CD4-positive, alpha-beta T cell (primary cell): ENCODE measurements around the gene RPS27A. TPM values are rescaled to one million over a fixed set of nuclear protein-coding genes. Genes with fewer than 3 reads are reported as not detected.

ENCODE experiments used
- ATAC-seq: fragments of 200-7000 bp; cut with Tn5 transposase; one replicate; pipeline ENCODE4 v1.10.0; 2022; ENCODE audit warnings: mild to moderate bottlenecking; ENCODE audit not compliant: poor library complexity
- CTCF ChIA-PET: fragments of 350-600 bp; sonication (Branson Sonifier 250); formaldehyde crosslinking; loops from one replicate; lab custom pipeline; 2021; ENCODE audit warnings: antibody characterized with exemption, inconsistent platforms; lab: Charles Lee
- POLR2A ChIA-PET: fragments of 350-600 bp; sonication (Branson Sonifier 250); formaldehyde crosslinking; loops from one replicate; lab custom pipeline; 2021; ENCODE audit warnings: antibody characterized with exemption, inconsistent platforms; lab: Charles Lee
- DNase-seq, 14 experiments: peaks; one replicate each; pipeline ENCODE4 v3.0.0-alpha.2; 2013 to 2020; ENCODE audit warnings: mixed read lengths in 2 of 14
- H3K27ac ChIP-seq, 2 donors: one replicate each; pipeline versions ENCODE4 v1.5.1 to v1.7.0; 2013; ENCODE audit warnings: low read length in 2 of 2, low read depth in 1 of 2, mild to moderate bottlenecking in 1 of 2
- H3K27me3 ChIP-seq, 2 experiments: 1 replicate in 1 of 2; 2 replicates in 1 of 2; pipeline versions ENCODE4 v1.6.1 to v1.7.0; 2013; ENCODE audit warnings: low read length in 2 of 2, control low read depth in 1 of 2, mild to moderate bottlenecking in 1 of 2, moderate library complexity in 1 of 2; ENCODE audit not compliant: insufficient read depth in 2 of 2, control insufficient read depth in 1 of 2
- H3K36me3 ChIP-seq: one replicate; pipeline ENCODE4 v1.6.1; 2013; ENCODE audit warnings: low read length, control low read depth; ENCODE audit not compliant: insufficient read depth
- H3K4me1 ChIP-seq: one replicate; pipeline ENCODE4 v1.6.1; 2013; ENCODE audit warnings: low read length, control low read depth; ENCODE audit not compliant: insufficient read depth
- H3K4me3 ChIP-seq: one replicate; pipeline ENCODE4 v1.5.1; 2013; ENCODE audit warnings: mild to moderate bottlenecking, low read length, moderate library complexity
- H3K9me3 ChIP-seq, 2 experiments: 1 replicate in 1 of 2; 2 replicates in 1 of 2; pipeline versions ENCODE4 v1.6.1 to v1.7.0; 2013; ENCODE audit warnings: low read length in 2 of 2, mild to moderate bottlenecking in 2 of 2, control low read depth in 1 of 2, moderate library complexity in 1 of 2; ENCODE audit not compliant: control insufficient read depth in 1 of 2, insufficient read depth in 1 of 2
- H3K27ac Mint-ChIP-seq: one replicate; pipeline ENCODE4 v1.8.0; 2020; ENCODE audit warnings: mixed read lengths
- H3K27me3 Mint-ChIP-seq: one replicate; pipeline ENCODE4 v1.8.0; 2021; ENCODE audit warnings: mixed read lengths
- H3K36me3 Mint-ChIP-seq: one replicate; pipeline ENCODE4 v1.8.0; 2021; ENCODE audit warnings: low read depth, mixed read lengths
- H3K4me1 Mint-ChIP-seq: one replicate; pipeline ENCODE4 v1.8.0; 2021; ENCODE audit warnings: low read depth, mixed read lengths
- H3K4me3 Mint-ChIP-seq: one replicate; pipeline ENCODE4 v1.8.0; 2020; ENCODE audit warnings: mild to moderate bottlenecking, mixed read lengths
- H3K9me3 Mint-ChIP-seq: one replicate; pipeline ENCODE4 v1.8.0; 2020; ENCODE audit warnings: mixed read lengths
- intact Hi-C, 2 experiments: fragments of 100-400 bp; cut with DNase I in 1 of 2; cut with micrococcal nuclease in 1 of 2; formaldehyde crosslinking; loops; one replicate each; pipeline versions ENCODE4 v1.15.1 to v1.9.0; 2023 to 2025; cut with DNase I, micrococcal nuclease
- total RNA-seq, 174 experiments: library from RNA in 2 of 174; stranded (reverse) in 2 of 174; gene quantifications; one replicate each; pipeline ENCODE4 v1.2.3 and lab custom pipeline; 2021 to 2026
- TF ChIP-seq, protein P1 (sequence below): fragments of 200-600 bp; IDR thresholded peaks from one replicate; pipeline ENCODE4 v1.8.0; 2022; ENCODE audit warnings: antibody characterized with exemption, mild to moderate bottlenecking

RPS27A gene
- total RNA-seq, 2 experiments from 2014 or later: 2,201 to 2,315 TPM

- Histone ChIP-seq H3K27me3 (no peaks in the 10 kb centered on the region), H3K36me3 (peaks cover 10% of the 10 kb centered on the region), H3K9me3 (peaks cover 0 to 14% of the 10 kb centered on the region in 2 experiments), H3K4me1 (peaks cover 29% of the 10 kb centered on the region), H3K27ac (no peak overlapping the region), H3K4me3 (no peak overlapping the region)
- POLR2A ChIA-PET: interaction anchor here (0.6 kb wide), 1 partner anchor 321 kb away, joined by 3 read pairs; no protein-coding TSS in a partner anchor
- Mint-ChIP-seq H3K27me3 (no peaks in the 10 kb centered on the region), H3K36me3 (peaks cover 31% of the 10 kb centered on the region), H3K4me3 (peak overlapping the region; percentile 74), H3K4me1 (peaks cover 58% of the 10 kb centered on the region), H3K9me3 (peaks cover 5% of the 10 kb centered on the region), H3K27ac (peak overlapping the region; percentile 92)
- intact Hi-C loops: loop anchor here in 1 of 2 experiments (2.0 to 5.0 kb wide), 3 partner anchors 92 to 502 kb away; partner anchors contain the start of gene RTN4
- CTCF ChIA-PET: no interaction called here
- ATAC-seq (no peak), DNase-seq (no peak)
- TF ChIP-seq, protein P1, sequence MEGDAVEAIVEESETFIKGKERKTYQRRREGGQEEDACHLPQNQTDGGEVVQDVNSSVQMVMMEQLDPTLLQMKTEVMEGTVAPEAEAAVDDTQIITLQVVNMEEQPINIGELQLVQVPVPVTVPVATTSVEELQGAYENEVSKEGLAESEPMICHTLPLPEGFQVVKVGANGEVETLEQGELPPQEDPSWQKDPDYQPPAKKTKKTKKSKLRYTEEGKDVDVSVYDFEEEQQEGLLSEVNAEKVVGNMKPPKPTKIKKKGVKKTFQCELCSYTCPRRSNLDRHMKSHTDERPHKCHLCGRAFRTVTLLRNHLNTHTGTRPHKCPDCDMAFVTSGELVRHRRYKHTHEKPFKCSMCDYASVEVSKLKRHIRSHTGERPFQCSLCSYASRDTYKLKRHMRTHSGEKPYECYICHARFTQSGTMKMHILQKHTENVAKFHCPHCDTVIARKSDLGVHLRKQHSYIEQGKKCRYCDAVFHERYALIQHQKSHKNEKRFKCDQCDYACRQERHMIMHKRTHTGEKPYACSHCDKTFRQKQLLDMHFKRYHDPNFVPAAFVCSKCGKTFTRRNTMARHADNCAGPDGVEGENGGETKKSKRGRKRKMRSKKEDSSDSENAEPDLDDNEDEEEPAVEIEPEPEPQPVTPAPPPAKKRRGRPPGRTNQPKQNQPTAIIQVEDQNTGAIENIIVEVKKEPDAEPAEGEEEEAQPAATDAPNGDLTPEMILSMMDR: no peak
Measured at GRCh38 chr2:55229221-55229620, 3.3 kb upstream of the RPS27A start.

- POLR2A ChIA-PET: interaction anchor here (0.8 to 1.0 kb wide), 2 partner anchors 8 to 11 kb away, joined by 3 to 7 read pairs; no protein-coding TSS in a partner anchor
- peak overlapping the region; percentile 95 for H3K4me3 Mint-ChIP-seq
- ATAC-seq: no peak
Measured at GRCh38 chr2:55230551-55230950, 1.9 kb upstream of the RPS27A start.

DNA sequence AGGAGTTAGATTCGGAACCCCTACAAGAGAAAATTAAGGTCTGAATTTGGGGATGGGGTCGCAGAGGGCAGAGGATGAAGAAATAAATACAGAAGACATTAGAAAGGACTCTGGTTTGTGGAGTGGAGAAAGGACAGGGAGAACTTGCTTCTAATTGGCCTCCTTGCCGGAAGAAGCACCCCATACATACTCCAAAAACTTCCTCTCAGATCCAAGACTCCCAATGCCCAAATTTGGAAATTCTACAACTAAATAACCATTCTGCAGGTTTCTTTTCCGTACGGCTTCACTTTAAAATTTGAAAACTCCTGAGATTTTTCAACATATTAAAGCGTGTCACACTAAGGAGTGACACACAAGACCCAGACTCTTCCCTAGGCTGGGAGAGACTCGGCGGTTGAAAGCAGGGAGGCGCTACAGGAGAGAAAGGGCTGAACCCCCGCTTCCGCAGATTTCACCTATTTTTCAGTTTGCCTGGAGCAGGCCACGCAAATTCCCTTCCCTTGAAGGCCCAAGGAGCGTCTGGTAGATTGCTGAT is 873 bp upstream of the RPS27A start:
- H3K27me3 Mint-ChIP-seq: no peaks in the 10 kb centered on the region
- DNase-seq (no peak), ATAC-seq (no peak)
- peaks cover 55% of the 10 kb centered on the region for H3K36me3 Mint-ChIP-seq
- Histone ChIP-seq H3K36me3 (peaks cover 34% of the 10 kb centered on the region), H3K4me3 (peak overlapping the region; percentile 77), H3K4me1 (peaks cover 31% of the 10 kb centered on the region), H3K27me3 (no peaks in the 10 kb centered on the region), H3K27ac (peak overlapping the region; percentile 97 to 100), H3K9me3 (no peaks in the 10 kb centered on the region)
- H3K27ac Mint-ChIP-seq: peak overlapping the region; percentile 92
- intact Hi-C loops: loop anchor here (1.0 to 10.0 kb wide), 10 partner anchors 35 to 1447 kb away; partner anchors contain the start of genes CFAP36 (in 2 of the 2), ASB3 (in 1 of the 2), ERLEC1 (in 1 of the 2) and PPP4R3B (in 1 of the 2)
- H3K4me3 Mint-ChIP-seq: peak overlapping the region; percentile 95
- peaks cover 78% of the 10 kb centered on the region for H3K4me1 Mint-ChIP-seq
- H3K9me3 Mint-ChIP-seq: peaks cover 5% of the 10 kb centered on the region
- POLR2A ChIA-PET: interaction anchor here (0.8 to 1.8 kb wide), 3 partner anchors 9 to 183 kb away, joined by 3 to 8 read pairs (median 7); no protein-coding TSS in a partner anchor
- TF ChIP-seq, protein P1: no peak
- CTCF ChIA-PET: no interaction called here

More at GRCh38 chr2:55230551-55230950, 1.9 kb upstream of the RPS27A start:
- Mint-ChIP-seq H3K4me1 (peaks cover 68% of the 10 kb centered on the region), H3K9me3 (peaks cover 5% of the 10 kb centered on the region), H3K27me3 (no peaks in the 10 kb centered on the region), H3K27ac (peak overlapping the region; percentile 92), H3K36me3 (peaks cover 44% of the 10 kb centered on the region)
- Histone ChIP-seq H3K36me3 (peaks cover 24% of the 10 kb centered on the region), H3K27ac (no peak overlapping the region), H3K4me3 (no peak overlapping the region), H3K27me3 (no peaks in the 10 kb centered on the region), H3K4me1 (peaks cover 31% of the 10 kb centered on the region), H3K9me3 (peaks cover 0 to under 1% of the 10 kb centered on the region in 2 experiments)
- intact Hi-C loops: loop anchor here (2.0 to 10.0 kb wide), 5 partner anchors 52 to 1446 kb away; partner anchors contain the start of genes ASB3 (in 1 of the 2), ERLEC1 (in 1 of the 2), PPP4R3B (in 1 of the 2) and RTN4 (in 1 of the 2)
- CTCF ChIA-PET: no interaction called here
- no peak for DNase-seq
- TF ChIP-seq, protein P1: no peak
